Activated naive CD8-positive, alpha-beta T cell treated with anti-CD3 and anti-CD28 coated beads, Interleukin-2, amount 50 U/mL, for 16 hours (primary cell): ENCODE results near the gene SEPTIN1.
A peak's percentile ranks its signal among the peaks of the same experiment; 100 is the strongest.
"Not testable (repeated sequence)": the region's sequence is repeated elsewhere in the genome, so short reads cannot be mapped to it uniquely, and the experiment has no call there.

Experiments used
- DNase-seq: peaks from one replicate; pipeline ENCODE4 v3.0.0-alpha.2; 2020; ENCODE audit warnings: low read depth, low spot score

SEPTIN1 gene

GRCh38 chr16:30357715-30358576 is 24.4 kb downstream of the SEPTIN1 start:
- no peak for DNase-seq

- no peak for DNase-seq
Measured at GRCh38 chr16:30357085-30357714, 25.2 kb downstream of the SEPTIN1 start.

- DNase-seq: no peak
Measured at GRCh38 chr16:30356401-30357084, 25.8 kb downstream of the SEPTIN1 start.

GRCh38 chr16:30355954-30356308 is 26.4 kb downstream of the SEPTIN1 start:
- DNase-seq: no peak

GRCh38 chr16:30355144-30355953 is 27.0 kb downstream of the SEPTIN1 start, which contains the start of gene CD2BP2:
Gene CD2BP2 (minus strand): TSS chr16:30355308. CDS start chr16:30354681, 627 bp downstream.
- peak; percentile 61 for DNase-seq

- no peak for DNase-seq
Measured at GRCh38 chr16:30354423-30355143, 27.8 kb downstream of the SEPTIN1 start.

- no peak for DNase-seq
Measured at GRCh38 chr16:30353438-30354129, 28.8 kb downstream of the SEPTIN1 start.

GRCh38 chr16:30352488-30353401 is 29.6 kb downstream of the SEPTIN1 start:
- no peak for DNase-seq

- DNase-seq: no peak
Measured at GRCh38 chr16:30351586-30352419, 30.6 kb downstream of the SEPTIN1 start.

GRCh38 chr16:30351001-30351441 is 31.3 kb downstream of the SEPTIN1 start:
- DNase-seq: no peak

GRCh38 chr16:30350134-30350871 is 32.1 kb downstream of the SEPTIN1 start:
- DNase-seq: no peak

- DNase-seq: no peak
Measured at GRCh38 chr16:30349675-30350074, 32.7 kb downstream of the SEPTIN1 start.

GRCh38 chr16:30348929-30349328 is 33.4 kb downstream of the SEPTIN1 start:
- no peak for DNase-seq

- DNase-seq: no peak
Measured at GRCh38 chr16:30348113-30348512, 34.2 kb downstream of the SEPTIN1 start.

- DNase-seq: no peak
Measured at GRCh38 chr16:30346286-30346685, 36.1 kb downstream of the SEPTIN1 start.

GRCh38 chr16:30343491-30343820 is 38.9 kb downstream of the SEPTIN1 start:
- DNase-seq: not testable (repeated sequence)

- no peak for DNase-seq
Measured at GRCh38 chr16:30342751-30343490, 39.4 kb downstream of the SEPTIN1 start.
